D721Med (cell line): ENCODE results near the gene RENBP.

Experiments used
- DNase-seq: peaks from one replicate; pipeline ENCODE4 v3.0.0; 2011; ENCODE audit warnings: low spot score; ENCODE audit not compliant: insufficient read length
- FAIRE-seq: peaks from 2 replicates; lab custom pipeline; 2011; peaks lifted over from hg19 to GRCh38; lab: Jason Lieb, UNC
- TF ChIP-seq, protein P1 (sequence below): IDR thresholded peaks from 2 replicates; pipeline ENCODE4 v1.5.1; 2012; ENCODE audit warnings: mild to moderate bottlenecking, control low read depth; ENCODE audit not compliant: insufficient read depth; ENCODE audit errors: missing control alignments

RENBP gene

DNA sequence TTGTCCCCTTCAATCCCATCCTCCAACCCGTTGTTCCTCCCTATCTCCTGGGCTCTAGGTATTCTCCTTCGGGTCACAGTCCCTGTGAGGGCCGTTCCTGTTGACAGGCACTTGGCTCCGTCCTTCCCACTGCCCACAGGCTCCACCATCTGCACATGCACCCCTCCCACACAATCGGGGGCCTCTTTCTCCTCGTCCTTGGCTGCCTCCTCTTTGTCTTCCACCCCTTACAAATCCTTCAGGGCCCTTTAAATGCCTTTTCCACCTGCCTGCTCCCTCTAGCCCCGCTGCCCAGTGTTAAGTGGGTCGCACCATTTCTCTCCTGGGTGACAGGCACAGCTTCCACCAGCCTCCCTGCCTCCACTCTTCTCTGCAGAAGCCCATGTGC lies 42.7 kb downstream of the RENBP start:
- TF ChIP-seq, protein P1, sequence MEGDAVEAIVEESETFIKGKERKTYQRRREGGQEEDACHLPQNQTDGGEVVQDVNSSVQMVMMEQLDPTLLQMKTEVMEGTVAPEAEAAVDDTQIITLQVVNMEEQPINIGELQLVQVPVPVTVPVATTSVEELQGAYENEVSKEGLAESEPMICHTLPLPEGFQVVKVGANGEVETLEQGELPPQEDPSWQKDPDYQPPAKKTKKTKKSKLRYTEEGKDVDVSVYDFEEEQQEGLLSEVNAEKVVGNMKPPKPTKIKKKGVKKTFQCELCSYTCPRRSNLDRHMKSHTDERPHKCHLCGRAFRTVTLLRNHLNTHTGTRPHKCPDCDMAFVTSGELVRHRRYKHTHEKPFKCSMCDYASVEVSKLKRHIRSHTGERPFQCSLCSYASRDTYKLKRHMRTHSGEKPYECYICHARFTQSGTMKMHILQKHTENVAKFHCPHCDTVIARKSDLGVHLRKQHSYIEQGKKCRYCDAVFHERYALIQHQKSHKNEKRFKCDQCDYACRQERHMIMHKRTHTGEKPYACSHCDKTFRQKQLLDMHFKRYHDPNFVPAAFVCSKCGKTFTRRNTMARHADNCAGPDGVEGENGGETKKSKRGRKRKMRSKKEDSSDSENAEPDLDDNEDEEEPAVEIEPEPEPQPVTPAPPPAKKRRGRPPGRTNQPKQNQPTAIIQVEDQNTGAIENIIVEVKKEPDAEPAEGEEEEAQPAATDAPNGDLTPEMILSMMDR, result no peak
- no peak for FAIRE-seq
- DNase-seq, result no peak

GRCh38 chrX:153900831-153901752 lies 43.4 kb downstream of the RENBP start:
- TF ChIP-seq, protein P1, result no peak
- no peak for FAIRE-seq
- DNase-seq, result no peak

DNA sequence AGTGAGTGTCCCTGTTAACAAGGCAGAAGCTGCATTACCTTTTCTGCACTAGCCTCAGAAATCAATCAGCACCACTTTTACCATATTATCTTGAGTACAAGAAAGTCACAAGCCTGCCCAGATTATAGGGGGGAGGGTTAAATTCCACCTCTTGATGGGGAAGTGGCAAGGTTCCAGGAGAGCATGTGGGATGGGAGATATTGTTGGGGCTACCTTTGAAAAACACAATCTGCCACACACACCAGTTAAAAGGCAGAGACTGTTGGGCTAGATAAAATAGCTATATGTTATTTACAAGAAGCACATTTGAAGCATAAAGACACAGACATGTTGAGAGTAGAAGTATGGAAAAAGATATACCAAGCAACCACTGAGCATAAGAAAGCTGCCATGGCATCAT lies 46.5 kb downstream of the RENBP start:
- DNase-seq (no peak), FAIRE-seq (no peak)
- TF ChIP-seq, protein P1, result no peak

- FAIRE-seq (no peak), DNase-seq (no peak)
- TF ChIP-seq, protein P1, result no peak
Measured at GRCh38 chrX:153889123-153889522, 55.3 kb downstream of the RENBP start.

- no peak for DNase-seq
- no peak for FAIRE-seq
- TF ChIP-seq, protein P1, result no peak
Measured at GRCh38 chrX:153888344-153888743, 56.1 kb downstream of the RENBP start.

GRCh38 chrX:153887385-153887784 lies 57.1 kb downstream of the RENBP start:
- FAIRE-seq, result no peak
- DNase-seq, result no peak
- TF ChIP-seq, protein P1, result no peak

DNA sequence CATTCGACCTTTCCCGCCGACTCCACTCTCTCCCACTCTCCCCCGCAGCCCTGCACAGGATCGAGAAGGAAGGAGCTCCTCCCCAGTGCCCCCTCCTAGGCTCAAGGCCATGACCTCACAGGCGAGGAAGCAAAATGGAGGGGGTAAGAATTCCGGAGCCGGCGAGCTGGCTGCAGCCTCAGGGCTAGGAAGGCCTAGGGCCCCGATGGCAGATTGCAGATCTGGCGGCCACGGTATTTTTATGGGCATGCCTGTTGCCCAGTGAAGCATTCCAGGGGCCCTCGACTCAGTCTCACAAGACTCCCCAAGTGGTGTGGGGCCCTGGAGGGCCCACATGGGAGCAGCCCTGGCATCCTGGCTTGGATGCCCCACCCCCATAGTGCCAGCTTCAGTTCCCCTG lies 57.5 kb downstream of the RENBP start:
- no peak for DNase-seq
- TF ChIP-seq, protein P1, result no peak
- FAIRE-seq, result no peak
